PC-3 (cell line): ENCODE measurements around the gene COL4A6. TPM values are rescaled to one million over a fixed set of nuclear protein-coding genes. Genes with fewer than 3 reads are reported as not detected.
A peak's percentile ranks its signal among the peaks of the same experiment; 100 is the strongest.

Experiments used
- ATAC-seq: fragments of 200-7000 bp; cut with Tn5 transposase; 2 replicates; pipeline ENCODE4 v1.9.1; 2020; ENCODE audit warnings: mild to moderate bottlenecking, moderate library complexity
- BruUV-seq: library from RNA; stranded (reverse); fragments of 400-500 nt; replicated peaks from 2 replicates; lab custom pipeline; 2021; lab: Mats Ljungman, UMichigan
- CTCF ChIA-PET: fragments of 300-600 bp; sonication (Branson Sonifier 250); formaldehyde crosslinking; loops from one replicate; lab custom pipeline; 2022; ENCODE audit warnings: antibody characterized with exemption; lab: Charles Lee
- POLR2A ChIA-PET: fragments of 300-600 bp; sonication (Branson Sonifier 250); formaldehyde crosslinking; loops from one replicate; lab custom pipeline; 2022; ENCODE audit warnings: antibody characterized with exemption; ENCODE audit not compliant: unreplicated experiment; lab: Charles Lee
- DNase-seq: peaks from one replicate; pipeline ENCODE4 v3.0.0-alpha.2; 2015
- H2AFZ ChIP-seq: fragments of 300-600 bp; sonication (generic); 2 replicates; pipeline ENCODE4 v1.6.0; 2016; ENCODE audit warnings: antibody characterized with exemption, low read length
- H3F3A ChIP-seq: fragments of 300-600 bp; sonication (generic); one replicate; pipeline ENCODE4 v1.6.0; 2017; ENCODE audit warnings: antibody characterized with exemption, low read length, control low read depth, mild to moderate bottlenecking; ENCODE audit not compliant: unreplicated experiment
- H3K27ac ChIP-seq: fragments of 300-600 bp; sonication (generic); 2 replicates; pipeline ENCODE4 v1.5.1; 2016; ENCODE audit warnings: mild to moderate bottlenecking, low read length
- H3K27me3 ChIP-seq: fragments of 300-600 bp; sonication (generic); 2 replicates; pipeline ENCODE4 v1.6.1; 2016; ENCODE audit warnings: low read length, mixed read lengths
- H3K36me3 ChIP-seq: fragments of 300-600 bp; sonication (generic); 2 replicates; pipeline ENCODE4 v1.6.1; 2016; ENCODE audit warnings: low read depth, mixed run types, low read length, mixed read lengths
- H3K4me1 ChIP-seq: fragments of 300-600 bp; sonication (generic); 2 replicates; pipeline ENCODE4 v1.5.1; 2016; ENCODE audit warnings: low read length; ENCODE audit not compliant: insufficient read depth
- H3K4me2 ChIP-seq: fragments of 300-600 bp; sonication (generic); 2 replicates; pipeline ENCODE4 v1.6.0; 2016; ENCODE audit warnings: low read length
- H3K4me3 ChIP-seq: fragments of 300-600 bp; sonication (generic); 2 replicates; pipeline ENCODE4 v1.5.1; 2016; ENCODE audit warnings: mild to moderate bottlenecking, low read length, mixed read lengths
- H3K79me2 ChIP-seq: fragments of 300-600 bp; sonication (generic); 2 replicates; pipeline ENCODE4 v1.6.1; 2017; ENCODE audit warnings: low read length, mixed read lengths
- H3K9ac ChIP-seq: fragments of 300-600 bp; sonication (generic); 2 replicates; pipeline ENCODE4 v1.6.0; 2016; ENCODE audit warnings: mild to moderate bottlenecking, low read length
- H3K9me2 ChIP-seq: fragments of 300-600 bp; sonication (generic); replicated peaks from 2 replicates; pipeline ENCODE4 v1.6.1; 2016; ENCODE audit warnings: mixed run types, low read length, mixed read lengths
- H3K9me3 ChIP-seq: fragments of 300-600 bp; sonication (generic); 2 replicates; pipeline ENCODE4 v1.6.1; 2016; ENCODE audit warnings: low read length, mixed read lengths
- H4K20me1 ChIP-seq: fragments of 300-600 bp; sonication (generic); 2 replicates; pipeline ENCODE4 v1.6.1; 2016; ENCODE audit warnings: low read length, mixed read lengths
- CTCF ChIP-seq: fragments of 300-600 bp; sonication (generic); conservative IDR thresholded peaks from 2 replicates; pipeline ENCODE4 v1.5.1; 2017; ENCODE audit warnings: antibody characterized with exemption, low read depth, mild to moderate bottlenecking, low read length
- EZH2 ChIP-seq: fragments of 300-600 bp; sonication (generic); IDR thresholded peaks from one replicate; pipeline ENCODE4 v1.6.1; 2017; ENCODE audit warnings: antibody characterized with exemption, mild to moderate bottlenecking, low read length; ENCODE audit not compliant: unreplicated experiment
- EZH2phosphoT487 ChIP-seq: fragments of 300-600 bp; sonication (generic); IDR thresholded peaks from 2 replicates; pipeline ENCODE4 v1.6.1; 2018; ENCODE audit warnings: mild to moderate bottlenecking, antibody characterized with exemption, low read length, borderline replicate concordance
- intact Hi-C: fragments of 100-400 bp; cut with micrococcal nuclease; formaldehyde crosslinking; loops from 2 replicates; pipeline ENCODE4 v1.9.0; 2023
- total RNA-seq: library from RNA; depleted of rRNA; stranded (reverse); fragments of >200 nt; gene quantifications from 2 replicates; pipeline ENCODE4 v1.2.3, GENCODE V29; 2014

Gene COL4A6
- total RNA-seq, 1 experiment from 2014 or later, result 4.4 TPM

- Histone ChIP-seq H3K79me2 (no peaks in the 10 kb centered on the region), H3K27me3 (no peaks in the 10 kb centered on the region), H3K9ac (no peak overlapping the region), H3K27ac (no peak overlapping the region), H4K20me1 (no peaks in the 10 kb centered on the region), H3K36me3 (no peaks in the 10 kb centered on the region), H3K9me2 (no peaks in the 10 kb centered on the region), H2AFZ (no peak overlapping the region), H3K4me3 (no peak overlapping the region), H3K4me1 (peaks cover 50% of the 10 kb centered on the region), H3K4me2 (no peak overlapping the region), H3F3A (no peaks in the 10 kb centered on the region), H3K9me3 (no peaks in the 10 kb centered on the region)
- ATAC-seq (no peak), DNase-seq (no peak)
- ChIA-PET CTCF (no interaction called here), POLR2A (no interaction called here)
- intact Hi-C loops, result no loop called here
- BruUV-seq, result no TSS peak
- TF ChIP-seq EZH2phosphoT487 (no peak), EZH2 (no peak), CTCF (no peak)
Observed at GRCh38 chrX:108306086-108306485, 132.1 kb downstream of the COL4A6 start.

GRCh38 chrX:108304757-108305156 is 133.5 kb downstream of the COL4A6 start:
- intact Hi-C loops, result loop anchor here (2.0 to 5.0 kb wide), 2 partner anchors 80 to 1173 kb away; no protein-coding TSS in a partner anchor
- Histone ChIP-seq H3K9me3 (no peaks in the 10 kb centered on the region), H3F3A (no peaks in the 10 kb centered on the region), H3K36me3 (no peaks in the 10 kb centered on the region), H3K4me1 (peaks cover 47% of the 10 kb centered on the region), H3K27me3 (no peaks in the 10 kb centered on the region), H3K4me3 (no peak overlapping the region), H4K20me1 (no peaks in the 10 kb centered on the region), H3K79me2 (no peaks in the 10 kb centered on the region), H3K9ac (no peak overlapping the region), H2AFZ (no peak overlapping the region), H3K27ac (no peak overlapping the region; the same call in 1 of the 2 replicates), H3K9me2 (no peaks in the 10 kb centered on the region), H3K4me2 (no peak overlapping the region)
- no TSS peak for BruUV-seq
- TF ChIP-seq CTCF, result no peak
- no peak for TF ChIP-seq EZH2phosphoT487
- TF ChIP-seq EZH2, result no peak
- DNase-seq (no peak), ATAC-seq (no peak)
- ChIA-PET CTCF (interaction anchor here (0.7 kb wide), 1 partner anchor 229 kb away, joined by 3 read pairs; no protein-coding TSS in a partner anchor), POLR2A (no interaction called here)

- POLR2A ChIA-PET, result no interaction called here
- Histone ChIP-seq H3F3A (no peaks in the 10 kb centered on the region), H3K36me3 (no peaks in the 10 kb centered on the region), H3K4me1 (peaks cover 42% of the 10 kb centered on the region), H2AFZ (no peak overlapping the region), H4K20me1 (no peaks in the 10 kb centered on the region), H3K9me3 (no peaks in the 10 kb centered on the region), H3K4me3 (no peak overlapping the region), H3K27ac (no peak overlapping the region; the same call in 1 of the 2 replicates), H3K27me3 (no peaks in the 10 kb centered on the region), H3K79me2 (no peaks in the 10 kb centered on the region), H3K9me2 (no peaks in the 10 kb centered on the region), H3K9ac (no peak overlapping the region), H3K4me2 (no peak overlapping the region)
- peak; percentile 41 for DNase-seq
- ATAC-seq, result no peak
- CTCF ChIA-PET, result interaction anchor here (0.7 to 0.8 kb wide), 2 partner anchors 80 to 104 kb away, joined by 3 to 5 read pairs; no protein-coding TSS in a partner anchor
- BruUV-seq, result no TSS peak
- intact Hi-C loops, result loop anchor here (2.0 to 5.0 kb wide), 2 partner anchors 79 to 1173 kb away; no protein-coding TSS in a partner anchor
- TF ChIP-seq EZH2 (no peak), CTCF (peak; percentile 74)
Observed at GRCh38 chrX:108304210-108304609, 134.0 kb downstream of the COL4A6 start.
